Sigmoid colon (tissue), 7 donors: ENCODE measurements around the gene SAMD11. TPM values are rescaled to one million over a fixed set of nuclear protein-coding genes. Genes with fewer than 3 reads are reported as not detected.
"Not testable (repeated sequence)": the region's sequence is repeated elsewhere in the genome, so short reads cannot be mapped to it uniquely, and the experiment has no call there.

ENCODE experiments used
- DNase-seq: peaks from one replicate; pipeline ENCODE4 v3.0.0-alpha.2; 2019
- H3K27ac ChIP-seq, 4 donors: fragments of 200-600 bp; sonication (generic); one replicate each; pipeline ENCODE4 v1.5.1; 2016 to 2019; ENCODE audit warnings: mild to moderate bottlenecking in 1 of 4
- H3K27me3 ChIP-seq, 3 donors: fragments of 200-600 bp; sonication (generic); one replicate each; pipeline ENCODE4 v1.5.1; 2019; ENCODE audit warnings: mild to moderate bottlenecking in 1 of 3
- H3K36me3 ChIP-seq, 4 donors: fragments of 200-600 bp; sonication (generic); one replicate each; pipeline ENCODE4 v1.5.1; 2016 to 2019
- H3K4me1 ChIP-seq, 4 donors: fragments of 200-600 bp; sonication (generic); one replicate each; pipeline ENCODE4 v1.5.1; 2017 to 2019
- H3K4me3 ChIP-seq, 4 donors: fragments of 200-600 bp; sonication (generic); one replicate each; pipeline ENCODE4 v1.5.1; 2017 to 2019; ENCODE audit warnings: mild to moderate bottlenecking in 2 of 4, moderate library complexity in 1 of 4
- H3K9me3 ChIP-seq, 4 donors: fragments of 200-600 bp in 3 of 4; sonication (generic) in 3 of 4; one replicate each; pipeline versions ENCODE4 v1.5.1 to v1.6.1; 2013 to 2019
- CTCF ChIP-seq, 4 experiments: fragments of 450-650 bp in 3 of 4; fragments of 200-600 bp in 1 of 4; IDR thresholded peaks; one replicate each; pipeline ENCODE4 v1.5.1; 2016 to 2019; ENCODE audit warnings: antibody characterized with exemption in 4 of 4, mild to moderate bottlenecking in 3 of 4, moderate library complexity in 2 of 4
- EP300 ChIP-seq, 4 donors: sonication (generic); formaldehyde crosslinking; IDR thresholded peaks; one replicate each; pipeline ENCODE4 v1.6.1; 2017; ENCODE audit warnings: antibody characterized with exemption in 4 of 4
- POLR2A ChIP-seq, 2 donors: fragments of 450-650 bp; IDR thresholded peaks; one replicate each; pipeline ENCODE4 v1.6.1; 2016; ENCODE audit warnings: antibody characterized with exemption in 2 of 2, mild to moderate bottlenecking in 2 of 2, moderate library complexity in 2 of 2
- POLR2AphosphoS5 ChIP-seq, 4 donors: sonication (generic); formaldehyde crosslinking; IDR thresholded peaks; one replicate each; pipeline ENCODE4 v1.6.1; 2017; ENCODE audit warnings: antibody characterized with exemption in 4 of 4
- WGBS, 2 donors: extraction: QIAGEN DNeasy Blood & Tissue Kit; methylation state at CpG; one replicate each; pipeline ENCODE4 v1.1.7; 2013; 5-methylcytosine and 5-hydroxymethylcytosine counted together
- intact Hi-C: fragments of 100-400 bp; cut with DNase I; formaldehyde crosslinking; loops from one replicate; pipeline ENCODE4 v1.15.1; 2023
- polyA plus RNA-seq, 3 donors: library from polyadenylated mRNA; stranded (reverse); fragments of 200-250 nt; gene quantifications; one replicate each; pipeline ENCODE4 v1.2.3, GENCODE V29; 2013
- total RNA-seq, 4 donors: library from RNA; depleted of rRNA; stranded (reverse); fragments of >200 nt; gene quantifications; one replicate each; pipeline ENCODE4 v1.1.0, GENCODE V29; 2016
- donor health status: healthy with polysubstance abuse.
- donor health status: Bipolar disorder and iron deficiency.
- donor health status: healthy.

Gene SAMD11
- total and polyA plus RNA-seq, 7 donors: 0.60 to 4.9 (median 4.2) TPM

- Histone ChIP-seq H3K27me3 (peaks cover 0 to 32% (median 13%) of the 10 kb centered on the region in 3 donors), H3K4me3 (no peak overlapping the region)
- 16 to 20% methylated on average over 29 of the region's 29 CpGs for WGBS, 2 donors
Measured at GRCh38 chr1:983798-984475, 60.2 kb downstream of the SAMD11 start.

GRCh38 chr1:984476-984814 lies 60.7 kb downstream of the SAMD11 start:
- TF ChIP-seq EP300 (IDR thresholded peaks at IDR 0.05) (no peak), CTCF (IDR thresholded peaks at IDR 0.05) (no peak), POLR2AphosphoS5 (IDR thresholded peaks at IDR 0.05) (no peak), POLR2A (IDR thresholded peaks at IDR 0.05) (no peak)
- Histone ChIP-seq H3K4me3 (no peak overlapping the region), H3K27me3 (peaks cover 0 to 32% (median 13%) of the 10 kb centered on the region in 3 donors), H3K9me3 (no peaks in the 10 kb centered on the region), H3K4me1 (peaks cover 0 to 6% (median 3%) of the 10 kb centered on the region in 4 donors), H3K27ac (no peak overlapping the region), H3K36me3 (no peaks in the 10 kb centered on the region)
- no peak for DNase-seq
- 33 to 52% methylated on average over 12 of the region's 12 CpGs for WGBS, 2 donors
- intact Hi-C loops: loop anchor here (2.0 kb wide), 1 partner anchor 78 kb away; no protein-coding TSS in a partner anchor

More at GRCh38 chr1:983798-984475, 60.2 kb downstream of the SAMD11 start:
- H3K27ac ChIP-seq: no peak overlapping the region
- TF ChIP-seq POLR2A (IDR thresholded peaks at IDR 0.05): no peak
- peak; percentile 48 to 98 (median 58) for TF ChIP-seq CTCF (IDR thresholded peaks at IDR 0.05)
- intact Hi-C loops: loop anchor here (2.0 kb wide), 1 partner anchor 79 kb away; no protein-coding TSS in a partner anchor
- no peaks in the 10 kb centered on the region for H3K9me3 ChIP-seq
- peaks cover 0 to 6% (median 3%) of the 10 kb centered on the region in 4 donors for H3K4me1 ChIP-seq
- no peaks in the 10 kb centered on the region for H3K36me3 ChIP-seq
- DNase-seq: peak; percentile 71

- no peaks in the 10 kb centered on the region for H3K36me3 ChIP-seq
- whole genome bisulfite sequencing, 2 donors: 69 to 76% methylated on average over 13 of the region's 13 CpGs
- intact Hi-C loops: loop anchor here (2.0 kb wide), 1 partner anchor 78 kb away; no protein-coding TSS in a partner anchor
- H3K9me3 ChIP-seq: no peaks in the 10 kb centered on the region
- H3K27me3 ChIP-seq: peaks cover 0 to 32% (median 13%) of the 10 kb centered on the region in 3 donors
- no peak for TF ChIP-seq EP300 (IDR thresholded peaks at IDR 0.05)
- TF ChIP-seq POLR2AphosphoS5 (IDR thresholded peaks at IDR 0.05): no peak
- no peak for TF ChIP-seq CTCF (IDR thresholded peaks at IDR 0.05)
- H3K27ac ChIP-seq: no peak overlapping the region
- H3K4me3 ChIP-seq: no peak overlapping the region
- no peak for DNase-seq
- peaks cover 0 to 6% (median 3%) of the 10 kb centered on the region in 4 donors for H3K4me1 ChIP-seq
Measured at GRCh38 chr1:985126-985525, 61.4 kb downstream of the SAMD11 start.

- intact Hi-C loops: not testable (repeated sequence)
Measured at GRCh38 chr1:988061-988460, 64.3 kb downstream of the SAMD11 start.

GRCh38 chr1:991275-991674 lies 67.6 kb downstream of the SAMD11 start:
- H3K27ac ChIP-seq, DNase-seq, H3K4me3 ChIP-seq, H3K9me3 ChIP-seq, H3K27me3 ChIP-seq, H3K4me1 ChIP-seq, H3K36me3 ChIP-seq, intact Hi-C loops: not testable (repeated sequence)
- WGBS, 2 donors: 85 to 89% methylated on average over 6 of the region's 6 CpGs

More at GRCh38 chr1:988061-988460, 64.3 kb downstream of the SAMD11 start:
- not testable (repeated sequence) for DNase-seq, H3K27ac ChIP-seq, H3K4me1 ChIP-seq, H3K36me3 ChIP-seq, H3K9me3 ChIP-seq, H3K4me3 ChIP-seq
- WGBS, 2 donors: 84 to 85% methylated on average over 5 of the region's 5 CpGs
- peaks cover 0 to 18% (median 13%) of the 10 kb centered on the region in 3 donors for H3K27me3 ChIP-seq

GRCh38 chr1:991895-992294 lies 68.2 kb downstream of the SAMD11 start:
- intact Hi-C loops: no loop called here
- WGBS, 2 donors: 95 to 98% methylated on average over 10 of the region's 10 CpGs
- H3K27me3 ChIP-seq: no peaks in the 10 kb centered on the region
- H3K9me3 ChIP-seq: peaks cover 0 to 5% (median 3%) of the 10 kb centered on the region in 4 donors
- no peaks in the 10 kb centered on the region for H3K4me1 ChIP-seq
- no peak overlapping the region for H3K27ac ChIP-seq
- no peak for DNase-seq
- no peaks in the 10 kb centered on the region for H3K36me3 ChIP-seq
- H3K4me3 ChIP-seq: no peak overlapping the region
- TF ChIP-seq CTCF (IDR thresholded peaks at IDR 0.05) (no peak), EP300 (IDR thresholded peaks at IDR 0.05) (no peak), POLR2A (IDR thresholded peaks at IDR 0.05) (no peak), POLR2AphosphoS5 (IDR thresholded peaks at IDR 0.05) (no peak)
